ENCODE data around the gene NOTCH1. TPM values are rescaled to one million over a fixed set of nuclear protein-coding genes. Genes with fewer than 3 reads are reported as not detected.

The NOTCH1 gene
- total and polyA plus RNA-seq, 3 experiments from 2014 or later = 5.1 to 79.5 (median 70.0) TPM

GRCh38 chr9:136471802-136472487 is 73.9 kb downstream of the NOTCH1 start:
- no peaks in the 10 kb centered on the region for H3K9me3 Mint-ChIP-seq
- peaks cover 3 to 94% (median 4%) of the 10 kb centered on the region in 3 donors for H3K36me3 Mint-ChIP-seq
- no peaks in the 10 kb centered on the region for H3K27me3 Mint-ChIP-seq
- Histone ChIP-seq H3K27me3 (ENCODE audit: insufficient read depth, low read length, poor library complexity, severe bottlenecking) (no peaks in the 10 kb centered on the region), H3K36me3 (ENCODE audit: insufficient read depth, low read length) (peaks cover 91% of the 10 kb centered on the region), H3K27ac (ENCODE audit: low read depth, low read length) (no peak overlapping the region), H3K4me1 (ENCODE audit: insufficient read depth, low read length) (no peaks in the 10 kb centered on the region), H3K4me3 (ENCODE audit: low read length) (no peak overlapping the region), H3K9me3 (ENCODE audit: low read length) (no peaks in the 10 kb centered on the region)
- H3K4me1 Mint-ChIP-seq = peaks cover 0 to 10% (median 2%) of the 10 kb centered on the region in 3 donors
- CTCF ChIA-PET = interaction anchor here (1.3 kb wide), 1 partner anchor 11 kb away, joined by 3 read pairs; no protein-coding TSS in a partner anchor
- H3K4me3 Mint-ChIP-seq = no peak overlapping the region
- DNase-seq = no peak
- POLR2A ChIA-PET = interaction anchor here (0.6 kb wide), 1 partner anchor 71 kb away, joined by 3 read pairs; no protein-coding TSS in a partner anchor
- H3K27ac Mint-ChIP-seq = peak overlapping the region in 1 of 8 donors; percentile 26

DNA sequence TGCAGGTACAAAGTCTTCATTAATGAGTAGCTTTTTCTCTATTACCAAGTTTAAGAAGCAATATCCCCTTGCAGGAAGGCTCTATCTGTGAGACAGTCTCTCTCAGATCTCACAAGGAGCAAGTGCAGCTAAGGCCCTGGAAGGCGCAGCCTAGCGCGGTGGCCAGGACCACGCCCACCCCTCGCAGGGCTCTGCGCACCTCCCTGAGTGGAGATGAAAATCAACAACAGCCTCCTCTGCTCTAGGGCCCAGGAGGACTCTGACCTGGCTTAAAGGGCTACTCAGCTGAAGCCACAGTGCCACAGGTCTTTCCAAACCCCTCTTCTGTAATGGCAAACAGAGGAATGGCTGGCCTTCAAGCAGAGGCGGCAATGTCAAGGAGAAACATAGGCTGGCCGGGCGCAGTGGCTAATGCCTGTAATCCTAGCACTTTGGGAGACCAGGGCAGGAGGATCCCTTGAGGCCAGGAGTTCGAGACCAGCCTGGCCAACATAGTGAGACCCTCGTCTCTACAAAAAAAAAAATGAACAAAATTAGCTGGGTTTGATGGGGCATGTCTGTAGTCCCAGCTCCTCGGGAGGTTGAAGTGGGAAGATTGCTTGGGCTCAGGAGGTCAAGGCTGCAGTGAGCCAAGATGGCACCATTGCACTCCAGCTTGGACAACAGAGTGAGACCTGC is 74.9 kb downstream of the NOTCH1 start:
- Histone ChIP-seq H3K4me1 (ENCODE audit: insufficient read depth, low read length) (no peaks in the 10 kb centered on the region), H3K4me3 (ENCODE audit: low read length) (no peak overlapping the region), H3K36me3 (ENCODE audit: insufficient read depth, low read length) (peaks cover 92% of the 10 kb centered on the region), H3K27ac (ENCODE audit: low read depth, low read length) (no peak overlapping the region), H3K27me3 (ENCODE audit: insufficient read depth, low read length, poor library complexity, severe bottlenecking) (no peaks in the 10 kb centered on the region), H3K9me3 (ENCODE audit: low read length) (no peaks in the 10 kb centered on the region)
- peaks cover 3 to 94% (median 8%) of the 10 kb centered on the region in 3 donors for H3K36me3 Mint-ChIP-seq
- H3K27ac Mint-ChIP-seq = no peak overlapping the region
- no peaks in the 10 kb centered on the region for H3K27me3 Mint-ChIP-seq
- ChIA-PET CTCF (interaction anchor here (0.7 to 1.5 kb wide), 3 partner anchors 10 to 31 kb away, joined by 3 to 4 read pairs (median 3); no protein-coding TSS in a partner anchor), POLR2A (interaction anchor here (0.6 kb wide), 1 partner anchor 70 kb away, joined by 3 read pairs; no protein-coding TSS in a partner anchor)
- peaks cover 0 to 10% (median 2%) of the 10 kb centered on the region in 3 donors for H3K4me1 Mint-ChIP-seq
- H3K4me3 Mint-ChIP-seq = no peak overlapping the region
- no peak for DNase-seq
- H3K9me3 Mint-ChIP-seq = no peaks in the 10 kb centered on the region

DNA sequence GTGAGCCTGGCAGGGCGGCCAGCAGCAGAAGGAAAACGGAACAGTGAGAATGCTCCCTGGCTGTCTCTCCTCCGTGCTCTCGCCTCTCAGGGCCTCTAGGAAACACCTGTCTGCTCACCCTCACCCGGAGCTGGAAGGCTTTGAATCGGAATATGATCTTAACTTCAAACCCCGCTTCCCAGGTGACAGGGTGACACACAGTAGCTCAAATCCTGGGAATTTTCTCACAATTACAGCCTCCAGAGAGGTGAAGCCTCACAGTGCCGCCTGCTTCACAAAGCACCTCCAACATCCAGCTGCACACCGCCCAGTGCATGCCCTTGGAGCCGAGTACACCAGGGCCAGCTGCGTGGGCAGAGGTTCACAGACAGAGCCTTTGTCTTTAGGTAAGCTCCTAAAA is 75.5 kb downstream of the NOTCH1 start:
- H3K36me3 ChIP-seq (ENCODE audit: insufficient read depth, low read length) = peaks cover 92% of the 10 kb centered on the region
- no peak overlapping the region for H3K4me3 ChIP-seq (ENCODE audit: low read length)
- DNase-seq = no peak
- Mint-ChIP-seq H3K9me3 (no peaks in the 10 kb centered on the region), H3K27me3 (no peaks in the 10 kb centered on the region), H3K27ac (peak overlapping the region in 2 of 8 donors; percentile 72 to 79), H3K4me1 (peaks cover 0 to 10% (median 2%) of the 10 kb centered on the region in 3 donors), H3K4me3 (no peak overlapping the region), H3K36me3 (peaks cover 0 to 94% (median 5%) of the 10 kb centered on the region in 3 donors)
- H3K9me3 ChIP-seq (ENCODE audit: low read length) = no peaks in the 10 kb centered on the region
- H3K27me3 ChIP-seq (ENCODE audit: insufficient read depth, low read length, poor library complexity, severe bottlenecking) = no peaks in the 10 kb centered on the region
- H3K4me1 ChIP-seq (ENCODE audit: insufficient read depth, low read length) = no peaks in the 10 kb centered on the region
- ChIA-PET POLR2A (no interaction called here), CTCF (interaction anchor here (0.7 to 1.5 kb wide), 2 partner anchors 13 to 30 kb away, joined by 3 to 4 read pairs; no protein-coding TSS in a partner anchor)
- H3K27ac ChIP-seq (ENCODE audit: low read depth, low read length) = no peak overlapping the region

- CTCF ChIA-PET = no interaction called here
- peaks cover 91% of the 10 kb centered on the region for H3K36me3 ChIP-seq (ENCODE audit: insufficient read depth, low read length)
- H3K27me3 ChIP-seq (ENCODE audit: insufficient read depth, low read length, poor library complexity, severe bottlenecking) = no peaks in the 10 kb centered on the region
- no peak for DNase-seq
- no peaks in the 10 kb centered on the region for H3K4me1 ChIP-seq (ENCODE audit: insufficient read depth, low read length)
- H3K9me3 ChIP-seq (ENCODE audit: low read length) = no peaks in the 10 kb centered on the region
- H3K4me1 Mint-ChIP-seq = peaks cover 0 to 4% (median 0%) of the 10 kb centered on the region in 3 donors
- POLR2A ChIA-PET = no interaction called here
- H3K27ac Mint-ChIP-seq = no peak overlapping the region
- peaks cover 0 to 95% (median 7%) of the 10 kb centered on the region in 3 donors for H3K36me3 Mint-ChIP-seq
- no peak overlapping the region for H3K4me3 ChIP-seq (ENCODE audit: low read length)
- no peaks in the 10 kb centered on the region for H3K9me3 Mint-ChIP-seq
- no peak overlapping the region for H3K27ac ChIP-seq (ENCODE audit: low read depth, low read length)
- H3K4me3 Mint-ChIP-seq = no peak overlapping the region
- no peaks in the 10 kb centered on the region for H3K27me3 Mint-ChIP-seq
Measured at GRCh38 chr9:136467766-136468165, 78.1 kb downstream of the NOTCH1 start.

- no peaks in the 10 kb centered on the region for H3K27me3 ChIP-seq (ENCODE audit: insufficient read depth, low read length, poor library complexity, severe bottlenecking)
- no peak for DNase-seq
- POLR2A ChIA-PET = no interaction called here
- H3K36me3 ChIP-seq (ENCODE audit: insufficient read depth, low read length) = peaks cover 84% of the 10 kb centered on the region
- no peak overlapping the region for H3K27ac ChIP-seq (ENCODE audit: low read depth, low read length)
- Mint-ChIP-seq H3K27ac (no peak overlapping the region), H3K9me3 (no peaks in the 10 kb centered on the region), H3K4me1 (peaks cover 0 to 4% (median 0%) of the 10 kb centered on the region in 3 donors), H3K36me3 (peaks cover 0 to 94% (median 12%) of the 10 kb centered on the region in 3 donors), H3K27me3 (no peaks in the 10 kb centered on the region), H3K4me3 (no peak overlapping the region)
- no peaks in the 10 kb centered on the region for H3K9me3 ChIP-seq (ENCODE audit: low read length)
- H3K4me1 ChIP-seq (ENCODE audit: insufficient read depth, low read length) = no peaks in the 10 kb centered on the region
- H3K4me3 ChIP-seq (ENCODE audit: low read length) = no peak overlapping the region
- CTCF ChIA-PET = interaction anchor here (1.2 kb wide), 1 partner anchor 102 kb away, joined by 3 read pairs; the partner anchor contains the start of gene DNLZ
Measured at GRCh38 chr9:136466155-136466541, 79.7 kb downstream of the NOTCH1 start.

- Mint-ChIP-seq H3K27me3 (no peaks in the 10 kb centered on the region), H3K9me3 (no peaks in the 10 kb centered on the region), H3K36me3 (peaks cover 0 to 94% (median 12%) of the 10 kb centered on the region in 3 donors), H3K4me3 (no peak overlapping the region), H3K4me1 (peaks cover 0 to 4% (median 0%) of the 10 kb centered on the region in 3 donors), H3K27ac (peak overlapping the region in 1 of 8 donors; percentile 79)
- H3K4me3 ChIP-seq (ENCODE audit: low read length) = no peak overlapping the region
- CTCF ChIA-PET = interaction anchor here (1.2 kb wide), 1 partner anchor 102 kb away, joined by 3 read pairs; the partner anchor contains the start of gene DNLZ
- no peak for DNase-seq
- peaks cover 86% of the 10 kb centered on the region for H3K36me3 ChIP-seq (ENCODE audit: insufficient read depth, low read length)
- POLR2A ChIA-PET = no interaction called here
- H3K4me1 ChIP-seq (ENCODE audit: insufficient read depth, low read length) = no peaks in the 10 kb centered on the region
- no peaks in the 10 kb centered on the region for H3K27me3 ChIP-seq (ENCODE audit: insufficient read depth, low read length, poor library complexity, severe bottlenecking)
- H3K27ac ChIP-seq (ENCODE audit: low read depth, low read length) = no peak overlapping the region
- H3K9me3 ChIP-seq (ENCODE audit: low read length) = no peaks in the 10 kb centered on the region
Measured at GRCh38 chr9:136465500-136466154, 80.2 kb downstream of the NOTCH1 start.

GRCh38 chr9:136464241-136464640 is 81.6 kb downstream of the NOTCH1 start:
- Histone ChIP-seq H3K27ac (ENCODE audit: low read depth, low read length) (no peak overlapping the region), H3K4me1 (ENCODE audit: insufficient read depth, low read length) (no peaks in the 10 kb centered on the region), H3K27me3 (ENCODE audit: insufficient read depth, low read length, poor library complexity, severe bottlenecking) (no peaks in the 10 kb centered on the region), H3K36me3 (ENCODE audit: insufficient read depth, low read length) (peaks cover 80% of the 10 kb centered on the region), H3K9me3 (ENCODE audit: low read length) (no peaks in the 10 kb centered on the region), H3K4me3 (ENCODE audit: low read length) (no peak overlapping the region)
- H3K36me3 Mint-ChIP-seq = peaks cover 0 to 89% (median 12%) of the 10 kb centered on the region in 3 donors
- no peak overlapping the region for H3K4me3 Mint-ChIP-seq
- CTCF ChIA-PET = interaction anchor here (1.0 kb wide), 1 partner anchor 63 kb away, joined by 3 read pairs; no protein-coding TSS in a partner anchor
- H3K27me3 Mint-ChIP-seq = no peaks in the 10 kb centered on the region
- H3K27ac Mint-ChIP-seq = peak overlapping the region in 1 of 8 donors; percentile 37
- H3K9me3 Mint-ChIP-seq = no peaks in the 10 kb centered on the region
- no peak for DNase-seq
- H3K4me1 Mint-ChIP-seq = no peaks in the 10 kb centered on the region
- POLR2A ChIA-PET = no interaction called here

Data from CD8-positive, alpha-beta memory T cell (primary cell).